HCT116 (cell line): ENCODE measurements around the gene SNX15. TPM values are rescaled to one million over a fixed set of nuclear protein-coding genes. Genes with fewer than 3 reads are reported as not detected.

ENCODE experiments used
- ATAC-seq: fragments of 200-7000 bp; cut with Tn5 transposase; 2 replicates; pipeline ENCODE4 v1.9.1; 2020; ENCODE audit warnings: mild to moderate bottlenecking, moderate library complexity
- BruUV-seq: library from RNA; stranded (reverse); fragments of 400-500 nt; replicated peaks from 2 replicates; lab custom pipeline; 2021; lab: Mats Ljungman, UMichigan
- CTCF ChIA-PET: fragments of 300-600 bp; sonication (Branson Sonifier 250); formaldehyde crosslinking; loops from one replicate; lab custom pipeline; 2021; ENCODE audit warnings: antibody characterized with exemption; lab: Charles Lee
- POLR2A ChIA-PET: fragments of 300-600, 350-600 bp; sonication (Branson Sonifier 250); formaldehyde crosslinking; loops from one replicate; lab custom pipeline; 2021; ENCODE audit warnings: antibody characterized with exemption; lab: Charles Lee
- RAD21 ChIA-PET, 2 experiments: fragments of 300-600 bp; sonication (Branson Sonifier 250); formaldehyde crosslinking; loops; one replicate each; lab custom pipeline; 2023; ENCODE audit warnings: low total read pairs in 2 of 2; ENCODE audit not compliant: uncharacterized antibody in 2 of 2, unreplicated experiment in 2 of 2, low non-redundant PET in 1 of 2; lab: Charles Lee
- DNase-seq: peaks from one replicate; pipeline ENCODE4 v3.0.0-alpha.2; 2010; ENCODE audit warnings: low read depth, low spot score
- H2AFZ ChIP-seq: fragments of 200-600 bp; shearing (Covaris generic), sonication (generic); 2 replicates; pipeline ENCODE4 v1.6.1; 2017; ENCODE audit warnings: low read depth, mixed run types, mixed read lengths, antibody characterized with exemption, low read length; ENCODE audit not compliant: poor library complexity, severe bottlenecking
- H3K27ac ChIP-seq: 2 replicates; pipeline ENCODE4 v1.5.1; 2012; ENCODE audit warnings: low read depth, low read length
- H3K27me3 ChIP-seq: fragments of 200-600 bp; sonication (generic); 2 replicates; pipeline ENCODE4 v1.6.1; 2016; ENCODE audit warnings: mixed run types, low read length, mixed read lengths; ENCODE audit not compliant: insufficient read depth
- H3K36me3 ChIP-seq, 2 experiments: fragments of 200-500 bp in 1 of 2; fragments of 200-600 bp in 1 of 2; sonication (Bioruptor generic) in 1 of 2; sonication (generic) in 1 of 2; 2 replicates each; pipeline versions ENCODE4 v1.5.1 to v1.6.1; 2014 to 2016; ENCODE audit warnings: low read length in 2 of 2, inconsistent platforms in 1 of 2, mixed read lengths in 1 of 2, mixed run types in 1 of 2; ENCODE audit not compliant: insufficient read depth in 2 of 2, control insufficient read depth in 1 of 2
- H3K4me1 ChIP-seq, 2 experiments: fragments of 200-600 bp in 1 of 2; sonication (generic) in 1 of 2; 2 replicates each; pipeline versions ENCODE4 v1.5.1 to v1.6.1; 2012 to 2017; ENCODE audit warnings: low read length in 2 of 2, inconsistent platforms in 1 of 2, mild to moderate bottlenecking in 1 of 2, mixed read lengths in 1 of 2, mixed run types in 1 of 2, moderate library complexity in 1 of 2; ENCODE audit not compliant: insufficient read depth in 2 of 2, control insufficient read depth in 1 of 2
- H3K4me2 ChIP-seq: fragments of 200-600 bp; sonication (generic); 2 replicates; pipeline ENCODE4 v1.6.1; 2017; ENCODE audit warnings: mixed run types, low read length, mixed read lengths
- H3K4me3 ChIP-seq, 2 experiments: fragments of 200-600 bp in 1 of 2; sonication (generic) in 1 of 2; replicated peaks in 1 of 2; 2 replicates each; pipeline ENCODE4 v1.5.1; 2011 to 2016; ENCODE audit warnings: low read length in 2 of 2, control low read depth in 1 of 2, low read depth in 1 of 2, mild to moderate bottlenecking in 1 of 2, mixed read lengths in 1 of 2, mixed run types in 1 of 2
- H3K79me2 ChIP-seq: fragments of 200-600 bp; sonication (generic); 2 replicates; pipeline ENCODE4 v1.6.1; 2017; ENCODE audit warnings: mild to moderate bottlenecking, mixed run types, low read length, moderate library complexity, mixed read lengths; ENCODE audit not compliant: insufficient read depth
- H3K9ac ChIP-seq: fragments of 200-600 bp; sonication (generic); 2 replicates; pipeline ENCODE4 v1.6.1; 2016; ENCODE audit warnings: low read length, mixed read lengths
- H3K9me2 ChIP-seq: fragments of 200-600 bp; sonication (generic), shearing (Covaris generic); 2 replicates; pipeline ENCODE4 v1.6.1; 2017; ENCODE audit warnings: mixed run types, mild to moderate bottlenecking, moderate library complexity; ENCODE audit not compliant: insufficient read depth
- H3K9me3 ChIP-seq, 2 experiments: fragments of 200-500 bp in 1 of 2; fragments of 200-600 bp in 1 of 2; sonication (Bioruptor generic) in 1 of 2; sonication (generic) in 1 of 2; 2 replicates each; pipeline ENCODE4 v1.6.1; 2014 to 2017; ENCODE audit warnings: low read length in 2 of 2, mixed read lengths in 2 of 2, inconsistent platforms in 1 of 2, low read depth in 1 of 2, mild to moderate bottlenecking in 1 of 2, mixed run types in 1 of 2, moderate library complexity in 1 of 2; ENCODE audit not compliant: control insufficient read depth in 1 of 2, insufficient read depth in 1 of 2
- H4K20me1 ChIP-seq: fragments of 200-600 bp; sonication (generic), shearing (Covaris generic); 2 replicates; pipeline ENCODE4 v1.6.1; 2017; ENCODE audit warnings: mixed run types, mild to moderate bottlenecking, moderate library complexity; ENCODE audit not compliant: insufficient read depth
- CEBPB ChIP-seq: IDR thresholded peaks from 2 replicates; pipeline ENCODE4 v1.6.1; 2012; ENCODE audit warnings: low read depth
- CTCF ChIP-seq, 3 experiments: fragments of 200-600 bp in 1 of 3; sonication (generic) in 1 of 3; IDR thresholded peaks in 2 of 3; conservative IDR thresholded peaks in 1 of 3; 2 replicates each; pipeline ENCODE4 v1.5.1; 2012 to 2017; ENCODE audit warnings: low read depth in 2 of 3, low read length in 2 of 3, antibody characterized with exemption in 1 of 3, borderline replicate concordance in 1 of 3, control low read depth in 1 of 3, mild to moderate bottlenecking in 1 of 3, mixed read lengths in 1 of 3, mixed run types in 1 of 3, moderate library complexity in 1 of 3; ENCODE audit not compliant: insufficient read depth in 1 of 3
- ELF1 ChIP-seq: IDR thresholded peaks from 2 replicates; pipeline ENCODE4 v1.6.1; 2012; ENCODE audit warnings: low read depth, borderline replicate concordance
- MAX ChIP-seq: IDR thresholded peaks from 2 replicates; pipeline ENCODE4 v1.6.1; 2012
- RAD21 ChIP-seq: IDR thresholded peaks from 2 replicates; pipeline ENCODE4 v1.6.1; 2012; ENCODE audit warnings: low read depth, mild to moderate bottlenecking
- SIN3A ChIP-seq: IDR thresholded peaks from 2 replicates; pipeline ENCODE4 v1.6.1; 2012; ENCODE audit warnings: low read depth
- SRF ChIP-seq: IDR thresholded peaks from 2 replicates; pipeline ENCODE4 v1.6.1; 2012; ENCODE audit warnings: low read depth
- TCF7L2 ChIP-seq: IDR thresholded peaks from 2 replicates; pipeline ENCODE4 v1.7.0; 2011; ENCODE audit warnings: borderline replicate concordance, inconsistent platforms; ENCODE audit not compliant: insufficient read depth, insufficient read length; ENCODE audit errors: extremely low read depth
- YY1 ChIP-seq: IDR thresholded peaks from 2 replicates; pipeline ENCODE4 v1.6.1; 2011; ENCODE audit warnings: low read length, low read depth, moderate library complexity, mild to moderate bottlenecking; ENCODE audit not compliant: insufficient replicate concordance; ENCODE audit errors: extremely low read depth
- ZBTB33 ChIP-seq: IDR thresholded peaks from 2 replicates; pipeline ENCODE4 v1.6.1; 2011; ENCODE audit warnings: mild to moderate bottlenecking, low read length, moderate library complexity; ENCODE audit not compliant: insufficient replicate concordance; ENCODE audit errors: extremely low read depth
- ZFX ChIP-seq: fragments of 450-650 bp; IDR thresholded peaks from 2 replicates; pipeline ENCODE4 v1.6.1; 2017
- intact Hi-C: fragments of 100-400 bp; cut with micrococcal nuclease; formaldehyde crosslinking; loops from 2 replicates; pipeline ENCODE4 v1.10.0; 2022
- total RNA-seq: library from RNA; stranded (reverse); gene quantifications from one replicate; pipeline ENCODE4 v1.2.1, GENCODE V29; 2021; ENCODE audit not compliant: unreplicated experiment
- TF ChIP-seq, protein P1 (sequence below): IDR thresholded peaks from 2 replicates; pipeline ENCODE4 v1.6.1; 2012

The SNX15 gene
- total RNA-seq, 1 experiment from 2014 or later, result 16.8 TPM

- Histone ChIP-seq H3K27ac (no peak overlapping the region), H3K36me3 (peaks cover 5 to 33% of the 10 kb centered on the region in 2 experiments; a peak in 2 of 4 replicates), H3K27me3 (no peaks in the 10 kb centered on the region), H3K9me2 (no peaks in the 10 kb centered on the region), H3K4me3 (no peak overlapping the region), H3K4me2 (peak overlapping the region; percentile 82), H3K4me1 (peaks cover 7 to 22% of the 10 kb centered on the region in 2 experiments; a peak in 3 of 4 replicates), H3K9me3 (no peaks in the 10 kb centered on the region), H3K79me2 (peaks cover 37% of the 10 kb centered on the region), H3K9ac (no peak overlapping the region), H2AFZ (no peak overlapping the region), H4K20me1 (no peaks in the 10 kb centered on the region)
- RAD21 ChIA-PET, result no interaction called here
- CTCF ChIA-PET, result no interaction called here
- POLR2A ChIA-PET, result no interaction called here
- TF ChIP-seq, protein P1, sequence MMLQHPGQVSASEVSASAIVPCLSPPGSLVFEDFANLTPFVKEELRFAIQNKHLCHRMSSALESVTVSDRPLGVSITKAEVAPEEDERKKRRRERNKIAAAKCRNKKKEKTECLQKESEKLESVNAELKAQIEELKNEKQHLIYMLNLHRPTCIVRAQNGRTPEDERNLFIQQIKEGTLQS, result no peak
- TF ChIP-seq SRF, result no peak
- TF ChIP-seq ZBTB33, result no peak
- no peak for TF ChIP-seq MAX
- ATAC-seq, result no peak
- DNase-seq, result no peak
- intact Hi-C loops, result no loop called here
- no TSS peak for BruUV-seq
These were observed 58.2 kb downstream of the SNX15 start for GRCh38 chr11:65085446-65085845.

DNA sequence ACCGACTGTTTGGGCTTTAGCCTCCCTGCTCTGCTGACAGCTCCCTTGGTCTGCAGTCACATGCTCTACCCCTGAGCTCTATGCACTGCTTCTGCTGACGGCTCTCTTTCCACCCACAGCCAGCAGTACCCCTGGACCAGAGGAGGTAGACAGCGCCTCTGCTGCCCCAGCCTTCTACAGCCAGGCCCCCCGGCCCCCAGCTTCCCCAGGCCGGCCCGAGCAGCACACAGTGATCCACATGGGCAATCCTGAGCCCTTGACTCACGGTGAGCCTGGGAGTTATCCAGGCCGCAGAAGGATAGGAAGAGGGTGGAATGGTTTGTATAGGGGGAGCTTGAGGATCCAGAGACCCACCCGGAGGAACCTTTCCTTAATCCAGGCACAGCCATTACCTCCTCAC lies 59.6 kb downstream of the SNX15 start:
- H3K9me3 ChIP-seq, result no peaks in the 10 kb centered on the region
- ATAC-seq (no peak), DNase-seq (no peak)
- ChIA-PET CTCF (no interaction called here), POLR2A (no interaction called here), RAD21 (no interaction called here)
- intact Hi-C loops, result no loop called here
- BruUV-seq, result no TSS peak
- no peak overlapping the region for H3K4me2 ChIP-seq
- H3K9me2 ChIP-seq, result no peaks in the 10 kb centered on the region
- H3K9ac ChIP-seq, result no peak overlapping the region
- H3K4me3 ChIP-seq, result no peak overlapping the region
- peaks cover 0 to 22% of the 10 kb centered on the region in 2 experiments; a peak in 1 of 4 replicates for H3K36me3 ChIP-seq
- peaks cover 7 to 20% of the 10 kb centered on the region in 2 experiments; a peak in 3 of 4 replicates for H3K4me1 ChIP-seq
- H3K27ac ChIP-seq, result no peak overlapping the region
- H4K20me1 ChIP-seq, result no peaks in the 10 kb centered on the region
- peaks cover 26% of the 10 kb centered on the region for H3K79me2 ChIP-seq
- no peaks in the 10 kb centered on the region for H3K27me3 ChIP-seq
- no peak overlapping the region for H2AFZ ChIP-seq
- TF ChIP-seq SIN3A (no peak), CTCF (IDR thresholded peaks at IDR 0.05 in 2 of 3, conservative IDR thresholded peaks at IDR 0.05 in 1 of 3; ENCODE audit: borderline replicate concordance in 1 of 3, insufficient read depth in 1 of 3, low read depth in 2 of 3, low read length in 2 of 3) (no peak), CEBPB (no peak), MAX (no peak), ELF1 (no peak), YY1 (no peak), ZBTB33 (no peak), ZFX (no peak), RAD21 (no peak), TCF7L2 (no peak)
